HG03095 (cell line): ENCODE results near the gene PPP1R12C.

ENCODE experiments used
- ATAC-seq: cut with Tn5 transposase; IDR thresholded peaks from one replicate; pipeline ENCODE4 v1.9.1; 2021; ENCODE audit warnings: moderate library complexity; ENCODE audit not compliant: unreplicated experiment

The PPP1R12C gene

DNA sequence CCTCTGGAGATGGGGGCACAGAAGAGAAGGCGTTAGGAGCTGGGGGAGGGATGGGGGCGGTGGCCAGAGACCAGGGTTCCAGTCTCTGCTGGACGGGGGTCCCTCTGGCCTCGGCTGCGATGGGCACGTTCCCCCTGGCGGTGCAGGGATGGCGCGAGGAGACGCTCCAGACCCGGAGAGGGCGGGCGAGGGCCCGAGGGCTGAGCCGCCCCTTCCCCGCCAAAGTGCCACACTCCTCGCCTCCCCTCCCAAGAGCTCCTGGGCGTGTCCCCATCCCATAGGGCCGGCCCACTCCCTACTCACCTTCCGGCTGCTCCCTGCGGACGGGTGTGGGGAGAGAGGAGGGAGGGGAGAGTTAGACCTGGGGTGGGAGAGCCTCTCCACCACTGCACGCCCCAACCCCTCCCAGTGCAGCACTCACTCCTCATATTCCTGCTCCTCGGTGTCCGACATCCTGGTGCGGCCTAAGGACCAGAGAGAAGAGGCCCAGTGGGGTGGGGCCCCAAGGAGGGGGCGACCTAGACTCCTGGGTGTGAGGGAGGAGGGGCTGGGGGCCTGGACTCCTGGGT lies 29.4 kb upstream of the PPP1R12C start:
- no peak for ATAC-seq

DNA sequence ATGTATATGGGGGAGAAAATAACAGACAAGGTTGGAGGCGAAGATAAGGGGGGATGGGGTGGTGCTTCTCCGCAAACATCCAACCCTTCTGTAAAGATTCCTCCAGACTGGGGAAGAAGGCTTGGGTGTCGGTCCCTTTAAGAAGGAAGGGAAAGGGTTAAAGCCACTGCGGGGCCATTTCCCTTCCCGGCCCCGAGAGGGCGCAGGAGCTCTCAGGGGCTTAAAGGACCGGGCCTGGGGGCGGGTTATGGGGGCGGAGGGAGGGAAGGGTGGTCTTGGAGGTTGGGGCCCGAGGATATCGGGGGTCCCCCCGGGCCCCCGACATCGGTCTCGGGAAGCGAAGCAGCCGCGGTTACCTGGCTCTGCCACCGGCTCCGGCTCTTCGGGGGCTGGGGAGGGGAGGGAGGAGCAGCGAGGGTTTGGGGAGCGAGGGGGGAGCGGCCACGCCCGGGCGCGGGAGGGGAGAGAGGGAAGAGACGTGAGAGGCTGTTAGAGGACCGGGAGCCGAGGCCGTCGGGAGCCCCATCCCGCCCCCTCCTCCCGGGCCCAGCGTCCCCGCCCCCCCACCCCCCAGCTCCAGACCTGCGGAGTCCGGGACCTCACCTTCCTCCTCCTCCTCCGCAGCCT lies 28.8 kb upstream of the PPP1R12C start:
- no peak for ATAC-seq

DNA sequence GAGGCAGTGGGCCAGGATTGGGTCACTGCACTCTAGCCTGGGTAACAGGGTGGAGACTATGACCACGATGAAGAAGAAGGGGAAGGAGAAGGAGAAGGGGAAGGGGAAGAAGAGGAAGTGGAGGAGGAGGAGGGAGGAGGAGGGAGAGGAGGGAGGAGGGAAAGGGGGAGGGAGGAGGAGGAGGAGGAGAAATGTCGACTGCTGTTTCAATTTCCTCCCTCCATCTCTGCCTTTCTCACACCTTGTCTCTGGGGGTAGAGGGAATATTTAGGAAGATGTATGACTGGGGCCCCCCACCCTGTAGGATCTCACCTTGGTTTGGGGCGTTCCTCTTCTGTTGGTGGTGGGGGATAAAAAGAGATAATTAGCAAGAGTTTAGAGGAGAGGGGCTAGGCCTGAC lies 27.8 kb upstream of the PPP1R12C start:
- no peak for ATAC-seq

DNA sequence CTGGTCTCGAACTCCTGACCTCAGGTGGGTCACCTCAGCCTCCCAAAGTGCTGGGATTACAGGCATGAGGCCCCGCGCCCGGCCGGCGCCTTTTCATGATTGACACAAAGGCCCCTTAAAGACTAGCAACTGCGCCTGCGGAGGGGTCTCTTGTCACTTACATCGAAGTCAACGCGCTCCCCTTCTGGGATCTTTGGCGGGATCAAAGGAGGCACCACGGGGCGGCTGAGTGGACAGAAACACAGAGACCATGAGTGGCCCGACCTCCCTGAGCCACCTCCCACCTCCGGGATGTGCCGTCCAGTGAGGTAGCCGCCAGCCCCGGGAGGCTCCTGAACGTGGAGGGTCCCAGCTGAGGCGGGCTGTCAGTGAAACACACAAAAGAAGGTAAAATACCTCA lies 24.3 kb upstream of the PPP1R12C start:
- no peak for ATAC-seq

DNA sequence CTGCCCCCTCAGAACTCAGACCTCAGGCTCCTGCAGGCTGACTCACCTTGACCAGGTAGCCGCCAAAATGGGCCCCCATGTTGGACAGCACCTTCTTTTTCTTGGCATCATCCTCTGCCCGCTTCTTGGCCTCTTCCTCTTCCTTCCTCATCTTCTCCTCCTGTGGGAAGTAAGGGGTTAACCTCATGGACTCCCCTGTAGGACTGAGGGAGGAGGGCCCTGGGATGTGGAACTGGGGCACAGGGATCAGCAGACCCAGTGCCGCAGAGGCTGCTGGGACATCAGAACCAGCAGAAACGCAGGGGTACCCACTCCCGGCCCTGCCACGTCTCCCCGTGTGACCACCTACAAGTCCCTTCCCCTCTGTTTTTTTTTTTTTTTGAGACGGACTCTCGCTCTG lies 20.5 kb upstream of the PPP1R12C start:
- ATAC-seq = no peak

DNA sequence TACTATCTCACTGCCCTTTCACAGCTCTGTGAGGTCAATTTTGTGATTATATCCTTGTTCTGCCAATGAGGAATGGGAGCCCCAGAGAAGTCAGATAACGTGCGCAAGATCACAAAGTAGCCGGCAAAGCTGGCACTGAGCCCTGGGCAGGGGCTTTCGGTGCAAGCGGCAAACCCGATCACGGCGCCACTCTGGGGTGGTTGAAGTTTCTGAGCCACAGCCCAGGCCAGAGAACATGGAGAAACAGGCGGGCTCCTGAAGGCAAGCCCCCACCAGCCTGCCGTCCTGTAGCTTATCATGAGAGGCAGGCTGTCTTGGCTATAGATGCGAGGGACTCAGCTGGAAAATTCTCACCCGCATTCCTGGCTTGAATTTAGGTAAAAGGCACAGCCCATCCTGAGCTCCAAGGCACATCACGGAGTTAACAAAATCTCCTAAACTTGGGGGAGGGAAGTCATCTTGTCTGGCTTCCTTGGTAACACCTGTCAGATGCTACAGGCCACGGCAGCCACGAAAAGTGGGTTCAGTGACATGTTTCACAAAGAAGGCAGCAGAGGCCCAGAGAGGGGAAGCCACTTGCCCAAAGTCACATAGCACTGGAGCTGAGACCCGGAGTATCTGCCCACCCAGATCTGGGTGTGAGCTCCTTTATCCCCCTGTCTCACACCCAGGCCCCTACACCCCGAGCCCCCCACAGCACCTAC lies 19.1 kb upstream of the PPP1R12C start:
- ATAC-seq = no peak

DNA sequence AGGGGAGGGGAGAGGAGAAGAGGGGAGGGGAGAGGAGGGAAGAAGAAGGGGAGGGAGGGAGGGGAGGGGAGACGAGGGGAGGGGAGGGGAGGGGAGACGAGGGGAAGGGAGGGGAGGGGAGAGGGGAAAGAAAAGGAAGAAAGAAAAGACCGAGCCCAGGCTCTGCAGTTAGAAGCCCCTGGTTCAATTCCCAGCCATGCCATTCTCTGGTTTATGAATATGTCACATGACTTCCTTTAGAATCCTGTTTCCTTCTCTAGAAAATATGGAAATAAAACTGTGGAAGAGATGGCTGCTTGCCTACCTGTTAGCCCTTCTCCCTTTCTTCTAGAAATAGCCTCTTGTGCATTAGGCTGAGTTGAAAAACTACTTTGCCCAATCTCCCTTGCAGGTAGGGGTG lies 17.3 kb upstream of the PPP1R12C start:
- ATAC-seq = no peak

DNA sequence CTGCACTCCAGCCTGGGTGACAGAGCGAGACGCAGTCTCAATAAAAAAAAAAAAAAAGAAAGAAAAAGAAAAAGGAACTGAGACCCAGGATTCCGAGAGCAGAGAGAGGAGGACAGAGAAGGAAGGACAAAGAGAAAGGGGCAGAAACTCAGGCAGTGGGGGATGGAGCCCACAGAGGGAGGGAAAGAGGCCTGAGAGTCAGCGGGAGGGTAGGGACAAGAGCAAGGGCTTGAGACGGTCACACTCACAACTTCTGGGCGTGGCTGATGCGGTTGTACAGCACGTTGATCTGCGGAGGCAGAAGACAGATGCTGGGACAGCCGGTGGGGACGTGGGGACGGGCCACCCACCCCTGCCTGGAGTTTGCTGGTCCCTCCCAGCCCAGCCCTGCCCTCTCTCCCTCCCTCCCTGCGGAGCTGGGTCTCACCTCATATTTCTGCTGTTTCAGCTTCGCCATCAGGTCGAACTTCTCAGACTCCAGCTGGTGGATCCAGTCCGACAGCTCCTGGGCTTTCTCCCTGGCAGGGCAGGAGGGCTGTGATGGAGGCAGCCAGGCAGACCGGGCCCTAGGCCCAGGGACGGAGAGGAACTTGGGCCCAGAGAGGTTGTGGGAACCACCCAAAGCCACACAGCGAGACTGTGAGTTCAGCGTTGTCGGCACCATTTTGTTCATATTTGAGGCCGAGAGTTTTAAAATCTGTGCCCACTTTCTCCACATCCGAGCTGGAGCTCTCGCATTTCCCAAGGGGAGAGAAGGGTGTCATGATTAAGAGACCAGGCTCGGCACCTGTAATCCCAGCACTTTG lies 16.4 kb upstream of the PPP1R12C start:
- ATAC-seq = no peak

DNA sequence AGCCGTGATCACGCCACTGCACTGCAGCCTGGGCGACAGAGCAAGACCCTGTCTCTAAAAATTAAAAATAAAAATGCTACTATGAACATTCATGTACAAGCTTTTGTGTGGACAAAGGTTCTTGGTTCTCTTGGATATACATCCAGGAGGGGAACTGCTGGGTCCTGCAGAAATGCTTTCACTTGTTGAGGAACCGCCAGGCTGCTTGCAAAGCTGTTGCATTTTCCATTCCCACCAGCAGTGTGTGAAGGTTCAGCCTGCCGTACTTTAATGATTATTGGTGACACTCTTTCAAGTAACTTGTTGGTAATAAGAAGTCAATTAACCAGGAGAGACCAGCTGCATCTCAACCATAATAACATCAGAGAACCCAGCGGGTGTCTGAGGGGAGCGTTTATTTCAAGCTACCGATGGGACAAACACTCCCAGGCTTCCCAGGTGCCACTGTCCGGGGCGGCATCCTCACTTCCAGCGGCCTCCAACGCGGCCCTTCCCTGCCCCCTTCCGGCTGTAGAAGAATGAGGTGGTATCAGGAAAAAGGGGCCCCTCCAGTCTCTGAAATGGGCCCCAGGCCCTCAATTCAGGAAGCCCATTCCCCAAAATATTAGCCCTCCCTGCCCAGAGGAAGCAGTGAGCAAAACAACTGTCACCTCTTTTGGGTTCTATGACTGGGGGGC lies 15.2 kb upstream of the PPP1R12C start:
- ATAC-seq = no peak

DNA sequence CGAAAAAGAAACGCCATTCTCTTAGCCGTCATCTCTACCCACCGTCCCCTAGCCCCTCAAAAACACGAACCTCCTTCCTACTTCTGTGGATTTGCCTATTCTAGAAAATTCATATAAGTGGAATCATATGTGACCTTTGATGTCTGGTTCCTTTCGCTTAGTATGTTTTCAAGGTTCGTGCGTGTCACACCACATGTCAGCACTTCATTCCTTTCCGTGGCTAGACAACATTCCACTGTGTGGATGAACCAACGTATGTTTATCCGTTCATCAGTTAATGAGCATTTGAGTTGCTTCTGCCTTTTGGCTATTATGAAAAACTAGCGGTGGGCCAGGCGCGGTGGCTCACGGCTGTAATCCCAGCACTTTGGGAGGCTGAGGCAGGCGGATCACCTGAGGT lies 14.0 kb upstream of the PPP1R12C start:
- ATAC-seq = no peak

DNA sequence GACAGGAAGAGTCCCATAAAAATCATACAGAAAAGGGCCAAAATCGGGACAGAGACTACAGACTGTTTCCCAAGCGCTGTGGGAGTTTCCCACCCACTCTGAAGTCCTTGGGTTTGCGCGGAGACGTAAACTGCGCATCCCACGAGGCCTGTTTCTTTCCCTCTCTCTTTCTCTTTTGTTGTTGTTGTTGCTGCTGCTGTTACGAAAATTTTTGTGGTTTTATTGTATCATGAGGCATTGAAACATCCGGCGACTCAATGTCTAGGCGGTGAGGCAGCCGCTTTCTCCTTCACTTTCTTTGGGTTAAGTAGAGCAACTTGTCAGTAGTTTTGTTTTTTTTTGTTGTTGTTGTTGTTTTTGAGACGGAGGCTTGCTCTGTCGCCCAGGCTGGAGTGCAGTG lies 1.6 kb upstream of the PPP1R12C start:
- no peak for ATAC-seq

DNA sequence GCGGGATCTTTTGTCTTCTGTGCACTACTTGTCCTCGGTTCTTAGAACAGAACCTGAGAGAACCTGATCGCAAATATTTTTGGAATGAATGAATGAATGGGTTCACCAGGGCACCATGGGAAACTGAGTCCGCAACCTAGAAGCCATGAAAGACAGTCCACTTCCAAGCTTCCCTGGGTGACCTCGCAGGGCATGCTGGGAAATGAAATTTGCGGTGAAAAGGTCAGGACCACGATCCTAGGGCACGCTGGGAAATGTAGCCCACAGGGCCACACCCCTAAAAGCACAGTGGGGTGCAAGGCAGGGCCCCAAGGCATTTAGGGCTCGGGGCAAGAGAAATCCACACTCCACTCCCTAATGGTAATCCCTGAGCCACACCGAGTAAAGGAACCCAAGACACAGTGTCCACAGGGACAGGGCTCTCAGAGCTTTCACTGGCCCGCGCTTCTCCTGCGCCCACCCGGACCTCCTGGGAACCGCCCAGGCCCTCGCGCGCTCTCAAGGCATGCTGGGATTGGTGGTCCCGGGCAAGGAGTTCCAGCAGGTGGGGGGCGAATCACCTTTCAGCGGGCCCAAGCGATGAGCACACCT lies 1.1 kb upstream of the PPP1R12C start:
- no peak for ATAC-seq

DNA sequence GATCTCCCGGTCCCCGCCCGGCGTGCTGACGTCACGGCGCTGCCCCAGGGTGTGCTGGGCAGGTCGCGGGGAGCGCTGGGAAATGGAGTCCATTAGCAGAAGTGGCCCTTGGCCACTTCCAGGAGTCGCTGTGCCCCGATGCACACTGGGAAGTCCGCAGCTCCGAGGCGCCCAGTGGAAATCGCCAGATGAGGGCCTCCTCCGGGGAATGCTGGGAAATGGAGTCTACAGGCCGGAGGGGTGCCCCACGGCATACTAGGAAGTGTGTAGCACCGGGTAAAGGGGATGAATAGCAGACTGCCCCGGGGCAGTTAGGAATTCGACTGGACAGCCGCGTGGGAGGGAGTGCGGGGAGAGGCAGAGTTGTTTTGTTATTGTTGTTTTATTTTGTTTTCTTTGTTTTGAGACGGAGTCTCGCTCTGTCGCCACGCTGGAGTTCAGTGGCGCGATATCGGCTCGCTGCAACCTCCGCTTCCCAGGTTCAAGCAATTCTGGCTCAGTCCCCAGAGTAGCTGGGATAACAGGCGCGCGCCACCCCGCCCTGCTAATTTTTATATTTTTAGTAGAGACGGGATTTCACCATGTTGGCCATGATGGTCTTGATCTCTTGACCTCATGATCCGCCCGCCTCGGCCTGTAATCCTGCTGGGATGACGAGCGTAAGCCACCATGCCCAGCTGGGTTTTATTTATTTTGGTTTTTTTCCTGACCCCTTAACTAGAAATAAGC lies 390 bp upstream of the PPP1R12C start:
- ATAC-seq = peak; percentile 73

DNA sequence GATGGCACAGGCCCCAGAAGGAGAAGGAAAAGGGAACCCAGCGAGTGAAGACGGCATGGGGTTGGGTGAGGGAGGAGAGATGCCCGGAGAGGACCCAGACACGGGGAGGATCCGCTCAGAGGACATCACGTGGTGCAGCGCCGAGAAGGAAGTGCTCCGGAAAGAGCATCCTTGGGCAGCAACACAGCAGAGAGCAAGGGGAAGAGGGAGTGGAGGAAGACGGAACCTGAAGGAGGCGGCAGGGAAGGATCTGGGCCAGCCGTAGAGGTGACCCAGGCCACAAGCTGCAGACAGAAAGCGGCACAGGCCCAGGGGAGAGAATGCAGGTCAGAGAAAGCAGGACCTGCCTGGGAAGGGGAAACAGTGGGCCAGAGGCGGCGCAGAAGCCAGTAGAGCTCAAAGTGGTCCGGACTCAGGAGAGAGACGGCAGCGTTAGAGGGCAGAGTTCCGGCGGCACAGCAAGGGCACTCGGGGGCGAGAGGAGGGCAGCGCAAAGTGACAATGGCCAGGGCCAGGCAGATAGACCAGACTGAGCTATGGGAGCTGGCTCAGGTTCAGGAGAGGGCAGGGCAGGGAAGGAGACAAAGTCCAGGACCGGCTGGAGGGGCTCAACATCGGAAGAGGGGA lies 1.1 kb downstream of the PPP1R12C start:
- ATAC-seq = no peak

DNA sequence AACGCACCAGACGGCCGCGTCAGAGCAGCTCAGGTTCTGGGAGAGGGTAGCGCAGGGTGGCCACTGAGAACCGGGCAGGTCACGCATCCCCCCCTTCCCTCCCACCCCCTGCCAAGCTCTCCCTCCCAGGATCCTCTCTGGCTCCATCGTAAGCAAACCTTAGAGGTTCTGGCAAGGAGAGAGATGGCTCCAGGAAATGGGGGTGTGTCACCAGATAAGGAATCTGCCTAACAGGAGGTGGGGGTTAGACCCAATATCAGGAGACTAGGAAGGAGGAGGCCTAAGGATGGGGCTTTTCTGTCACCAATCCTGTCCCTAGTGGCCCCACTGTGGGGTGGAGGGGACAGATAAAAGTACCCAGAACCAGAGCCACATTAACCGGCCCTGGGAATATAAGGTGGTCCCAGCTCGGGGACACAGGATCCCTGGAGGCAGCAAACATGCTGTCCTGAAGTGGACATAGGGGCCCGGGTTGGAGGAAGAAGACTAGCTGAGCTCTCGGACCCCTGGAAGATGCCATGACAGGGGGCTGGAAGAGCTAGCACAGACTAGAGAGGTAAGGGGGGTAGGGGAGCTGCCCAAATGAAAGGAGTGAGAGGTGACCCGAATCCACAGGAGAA lies 1.9 kb downstream of the PPP1R12C start:
- ATAC-seq = no peak

DNA sequence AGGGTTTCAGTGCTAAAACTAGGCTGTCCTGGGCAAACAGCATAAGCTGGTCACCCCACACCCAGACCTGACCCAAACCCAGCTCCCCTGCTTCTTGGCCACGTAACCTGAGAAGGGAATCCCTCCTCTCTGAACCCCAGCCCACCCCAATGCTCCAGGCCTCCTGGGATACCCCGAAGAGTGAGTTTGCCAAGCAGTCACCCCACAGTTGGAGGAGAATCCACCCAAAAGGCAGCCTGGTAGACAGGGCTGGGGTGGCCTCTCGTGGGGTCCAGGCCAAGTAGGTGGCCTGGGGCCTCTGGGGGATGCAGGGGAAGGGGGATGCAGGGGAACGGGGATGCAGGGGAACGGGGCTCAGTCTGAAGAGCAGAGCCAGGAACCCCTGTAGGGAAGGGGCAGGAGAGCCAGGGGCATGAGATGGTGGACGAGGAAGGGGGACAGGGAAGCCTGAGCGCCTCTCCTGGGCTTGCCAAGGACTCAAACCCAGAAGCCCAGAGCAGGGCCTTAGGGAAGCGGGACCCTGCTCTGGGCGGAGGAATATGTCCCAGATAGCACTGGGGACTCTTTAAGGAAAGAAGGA lies 2.8 kb downstream of the PPP1R12C start:
- no peak for ATAC-seq

DNA sequence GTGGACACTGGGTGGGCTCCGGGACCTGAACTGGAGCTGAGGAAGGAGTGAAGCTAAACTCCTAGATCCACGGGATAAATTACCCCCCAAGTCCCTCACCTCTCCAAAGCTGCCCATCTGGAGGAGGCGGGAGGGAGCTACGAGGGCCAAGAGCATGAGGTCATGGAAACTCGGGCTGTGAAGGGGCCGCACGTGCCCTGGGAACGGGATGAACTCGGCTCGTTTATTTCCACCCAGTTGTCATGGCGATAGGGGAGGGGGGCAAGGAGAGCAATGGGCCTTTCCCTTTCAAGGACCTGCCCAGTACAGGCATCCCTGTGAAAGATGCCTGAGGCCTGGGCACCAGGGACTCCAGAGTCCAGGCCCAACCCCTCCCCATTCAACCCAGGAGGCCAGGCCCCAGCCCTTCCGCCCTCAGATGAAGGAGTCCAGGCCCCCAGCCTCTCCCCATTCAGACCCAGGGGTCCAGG lies 3.8 kb downstream of the PPP1R12C start:
- no peak for ATAC-seq

DNA sequence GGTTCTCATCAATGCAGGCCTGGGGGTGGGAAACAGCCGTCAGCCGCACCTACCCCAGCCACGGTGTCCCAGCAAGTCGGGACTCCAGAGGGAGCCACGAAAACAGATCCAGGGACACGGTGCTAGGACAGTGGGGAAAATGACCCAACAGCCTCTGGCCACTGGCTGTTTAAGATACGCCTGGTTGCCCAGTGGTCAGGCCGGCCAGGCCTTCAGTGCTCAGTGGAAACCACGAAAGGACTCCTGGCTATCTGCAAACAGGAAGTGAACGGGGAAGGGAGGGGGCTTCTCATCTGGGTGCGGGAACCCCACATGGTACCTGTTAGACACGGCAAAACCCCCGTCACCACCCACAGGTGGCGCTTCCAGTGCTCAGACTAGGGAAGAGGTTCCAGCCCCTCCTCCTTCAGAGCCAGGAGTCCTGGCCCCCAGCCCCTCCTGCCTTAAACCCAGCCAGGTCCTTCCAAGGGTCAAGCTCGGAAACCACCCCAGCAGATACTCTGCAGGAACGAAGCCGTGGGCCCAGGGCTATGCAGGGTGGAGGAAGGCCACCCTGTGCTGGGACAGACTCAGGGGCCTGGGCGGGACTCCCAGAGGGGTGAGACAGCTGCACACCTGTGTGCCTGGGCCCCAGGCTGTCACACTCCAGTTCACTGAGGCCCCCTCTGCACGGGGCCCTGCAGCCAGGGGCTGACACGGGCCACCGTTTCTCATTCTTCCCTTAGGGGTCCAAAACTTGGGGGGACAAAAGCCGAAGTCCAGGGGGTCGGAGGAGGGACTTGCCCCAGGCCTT lies 4.5 kb downstream of the PPP1R12C start:
- ATAC-seq = no peak
